Dermis microvascular lymphatic vessel endothelial cell (primary cell): Measurements from ENCODE around the gene ANKLE1. TPM values are rescaled to one million over a fixed set of nuclear protein-coding genes. Genes with fewer than 3 reads are reported as not detected.

ENCODE experiments used
- total RNA-seq: library from RNA; depleted of rRNA; stranded (reverse); fragments of >200 nt; gene quantifications from 2 replicates; pipeline ENCODE4 v1.2.1, GENCODE V29; 2014

Gene ANKLE1
- total RNA-seq, 1 donor from 2014 or later = 0.51 TPM

Other genes starting within 250 kb of the ANKLE1 start
- gene HAUS8, start 206.4 kb upstream of the ANKLE1 start, total RNA-seq = 2.8 and 4.4 TPM in 2 replicates
- 27.1 and 38.3 TPM in 2 replicates for gene MYO9B, start 206.1 kb upstream of the ANKLE1 start, total RNA-seq
- 11.6 and 15.4 TPM in 2 replicates for gene USE1, start 66.5 kb upstream of the ANKLE1 start, total RNA-seq
- gene OCEL1, start 55.7 kb upstream of the ANKLE1 start, total RNA-seq = 2.1 and 7.0 TPM in 2 replicates
- gene NR2F6, start 36.0 kb upstream of the ANKLE1 start, total RNA-seq = 31.6 and 32.9 TPM in 2 replicates
- gene USHBP1, start 17.2 kb upstream of the ANKLE1 start, total RNA-seq = 20.9 and 37.4 TPM in 2 replicates
- 80.7 and 95.3 TPM in 2 replicates for gene BABAM1, start 14.5 kb upstream of the ANKLE1 start, total RNA-seq
- gene ABHD8, start 21.5 kb downstream of the ANKLE1 start, total RNA-seq = 5.1 and 8.2 TPM in 2 replicates
- gene MRPL34, start 24.0 kb downstream of the ANKLE1 start, total RNA-seq = 42.1 and 46.1 TPM in 2 replicates
- 18.2 and 24.5 TPM in 2 replicates for gene DDA1, start 27.7 kb downstream of the ANKLE1 start, total RNA-seq
- gene ANO8, start 53.0 kb downstream of the ANKLE1 start, total RNA-seq = 1.8 and 2.8 TPM in 2 replicates
- gene GTPBP3, start 55.7 kb downstream of the ANKLE1 start, total RNA-seq = 7.6 and 9.1 TPM in 2 replicates
- 5.9 and 21.2 TPM in 2 replicates for gene PLVAP, start 95.4 kb downstream of the ANKLE1 start, total RNA-seq
- not detected in 2 replicates for gene CCDC194, start 112.3 kb downstream of the ANKLE1 start, total RNA-seq
- 1.9 and 4.0 TPM in 2 replicates for gene BST2, start 123.7 kb downstream of the ANKLE1 start, total RNA-seq
- 29.4 and 41.7 TPM in 2 replicates for gene MVB12A, start 138.1 kb downstream of the ANKLE1 start, total RNA-seq
- not detected in 2 replicates for gene TMEM221, start 166.8 kb downstream of the ANKLE1 start, total RNA-seq
- gene NXNL1, start 179.0 kb downstream of the ANKLE1 start, total RNA-seq = not detected in 2 replicates
- 13.2 and 22.4 TPM in 2 replicates for gene SLC27A1, start 188.6 kb downstream of the ANKLE1 start, total RNA-seq
- 32.6 and 80.5 TPM in 2 replicates for gene PGLS, start 229.7 kb downstream of the ANKLE1 start, total RNA-seq